Mesendoderm (in vitro differentiated cells): ENCODE data around the gene INSR.

Source experiments
- DNase-seq: peaks from one replicate; pipeline ENCODE4 v3.0.0; 2013
- H2AK5ac ChIP-seq: 2 replicates; pipeline ENCODE4 v1.6.1; 2013; ENCODE audit warnings: low read length, inconsistent platforms
- H2BK120ac ChIP-seq: 2 replicates; pipeline ENCODE4 v1.6.1; 2013; ENCODE audit warnings: low read depth, mild to moderate bottlenecking, low read length, moderate library complexity, mixed read lengths
- H2BK15ac ChIP-seq: replicated peaks from 2 replicates; pipeline ENCODE4 v1.6.1; 2013; ENCODE audit warnings: low read depth, mild to moderate bottlenecking, moderate library complexity
- H2BK5ac ChIP-seq: 2 replicates; pipeline ENCODE4 v1.6.1; 2013; ENCODE audit warnings: low read length, inconsistent platforms
- H3K18ac ChIP-seq: 2 replicates; pipeline ENCODE4 v1.6.1; 2013; ENCODE audit warnings: mild to moderate bottlenecking, low read length, mixed read lengths
- H3K23ac ChIP-seq: one replicate; pipeline ENCODE4 v1.6.1; 2013; ENCODE audit warnings: low read length
- H3K27ac ChIP-seq: 2 replicates; pipeline ENCODE4 v1.5.1; 2013; ENCODE audit warnings: low read depth, mild to moderate bottlenecking, inconsistent platforms, low read length, moderate library complexity
- H3K27me3 ChIP-seq: 2 replicates; pipeline ENCODE4 v1.6.1; 2013; ENCODE audit warnings: low read length, control low read depth, mild to moderate bottlenecking, inconsistent platforms; ENCODE audit not compliant: insufficient read depth, poor library complexity
- H3K36me3 ChIP-seq: 2 replicates; pipeline ENCODE4 v1.6.1; 2013; ENCODE audit warnings: low read length, inconsistent platforms; ENCODE audit not compliant: control insufficient read depth, insufficient read depth
- H3K4ac ChIP-seq: one replicate; pipeline ENCODE4 v1.6.1; 2013; ENCODE audit warnings: low read depth, mild to moderate bottlenecking, low read length, moderate library complexity
- H3K4me1 ChIP-seq: 2 replicates; pipeline ENCODE4 v1.6.1; 2013; ENCODE audit warnings: low read depth, low read length, inconsistent platforms; ENCODE audit not compliant: control insufficient read depth
- H3K4me2 ChIP-seq: 2 replicates; pipeline ENCODE4 v1.6.1; 2013; ENCODE audit warnings: low read length
- H3K4me3 ChIP-seq: 2 replicates; pipeline ENCODE4 v1.5.1; 2013; ENCODE audit warnings: mild to moderate bottlenecking, low read length
- H3K56ac ChIP-seq: one replicate; pipeline ENCODE4 v1.6.1; 2013; ENCODE audit warnings: low read length
- H3K79me1 ChIP-seq: 2 replicates; pipeline ENCODE4 v1.6.1; 2013; ENCODE audit warnings: low read length, inconsistent platforms
- H3K79me2 ChIP-seq: 2 replicates; pipeline ENCODE4 v1.6.1; 2013; ENCODE audit warnings: mild to moderate bottlenecking, low read length; ENCODE audit not compliant: control insufficient read depth, insufficient read depth
- H3K9ac ChIP-seq: 2 replicates; pipeline ENCODE4 v1.6.1; 2013; ENCODE audit warnings: low read length, inconsistent platforms
- H4K5ac ChIP-seq: one replicate; pipeline ENCODE4 v1.6.1; 2013; ENCODE audit warnings: low read length
- H4K8ac ChIP-seq: one replicate; pipeline ENCODE4 v1.6.1; 2013; ENCODE audit warnings: low read depth, mild to moderate bottlenecking, control low read depth, low read length, moderate library complexity
- WGBS: extraction: QIAGEN DNeasy Blood & Tissue Kit; methylation state at CpG from one replicate; pipeline ENCODE4 v1.1.7; 2013; ENCODE audit warnings: low lambda C conversion rate, missing lambda C conversion rate; ENCODE audit not compliant: insufficient coverage; ENCODE audit errors: extremely low coverage; 5-methylcytosine and 5-hydroxymethylcytosine counted together

Gene INSR

GRCh38 chr19:7063339-7063738 is 230.9 kb downstream of the INSR start:
- Histone ChIP-seq H2BK120ac (no peak overlapping the region), H3K56ac (no peak overlapping the region), H3K4ac (no peak overlapping the region), H3K4me2 (no peak overlapping the region), H4K8ac (no peak overlapping the region), H3K79me2 (no peaks in the 10 kb centered on the region), H3K79me1 (no peaks in the 10 kb centered on the region), H2BK15ac (no peak overlapping the region), H3K4me3 (no peak overlapping the region), H3K23ac (no peak overlapping the region), H3K27ac (no peak overlapping the region), H3K4me1 (no peaks in the 10 kb centered on the region), H2AK5ac (no peak overlapping the region), H3K18ac (no peak overlapping the region), H3K27me3 (no peaks in the 10 kb centered on the region), H3K9ac (no peak overlapping the region), H3K36me3 (no peaks in the 10 kb centered on the region), H2BK5ac (no peak overlapping the region), H4K5ac (no peak overlapping the region)
- no CpG with 5 or more reads among the region's 4 CpGs for WGBS
- DNase-seq = no peak
